Stimulated activated CD8-positive, alpha-beta memory T cell treated with anti-CD3 and anti-CD28 coated beads, Interleukin-4, amount 100 ng/mL, for 4 hours (primary cell): ENCODE measurements around the gene USP7.
"Not testable (repeated sequence)": the region's sequence is repeated elsewhere in the genome, so short reads cannot be mapped to it uniquely, and the experiment has no call there.

Source experiments
- DNase-seq, 2 donors: peaks; one replicate each; pipeline ENCODE4 v3.0.0-alpha.2; 2020; ENCODE audit warnings: low read depth in 2 of 2, low spot score in 1 of 2

The USP7 gene

GRCh38 chr16:8972843-8973586 lies 9.3 kb upstream of the USP7 start:
- DNase-seq, result no peak

- no peak for DNase-seq
Measured at GRCh38 chr16:8971416-8971815, 7.7 kb upstream of the USP7 start.

- not testable (repeated sequence) for DNase-seq
Measured at GRCh38 chr16:8969202-8969897, 5.6 kb upstream of the USP7 start.

- DNase-seq, result not testable (repeated sequence)
Measured at GRCh38 chr16:8968054-8968453, 4.3 kb upstream of the USP7 start.

- no peak for DNase-seq
Measured at GRCh38 chr16:8967132-8967821, 3.6 kb upstream of the USP7 start.

GRCh38 chr16:8966817-8967131 lies 3.1 kb upstream of the USP7 start:
- no peak for DNase-seq

GRCh38 chr16:8964462-8964861 lies 756 bp upstream of the USP7 start:
- no peak for DNase-seq

- DNase-seq, result no peak
Measured at GRCh38 chr16:8963010-8963820, 491 bp downstream of the USP7 start.

- DNase-seq, result no peak
Measured at GRCh38 chr16:8962393-8963009, 1.2 kb downstream of the USP7 start.

- DNase-seq, result no peak
Measured at GRCh38 chr16:8961811-8962390, 1.8 kb downstream of the USP7 start.

GRCh38 chr16:8960788-8961109 lies 3.0 kb downstream of the USP7 start:
- no peak for DNase-seq

GRCh38 chr16:8959921-8960787 lies 3.6 kb downstream of the USP7 start:
- DNase-seq, result no peak

- DNase-seq, result no peak
Measured at GRCh38 chr16:8958344-8959167, 5.2 kb downstream of the USP7 start.

GRCh38 chr16:8957509-8958157 lies 6.1 kb downstream of the USP7 start:
- DNase-seq, result no peak

- DNase-seq, result no peak
Measured at GRCh38 chr16:8957063-8957397, 6.7 kb downstream of the USP7 start.

- no peak for DNase-seq
Measured at GRCh38 chr16:8956265-8957062, 7.2 kb downstream of the USP7 start.

- DNase-seq, result no peak
Measured at GRCh38 chr16:8955828-8956227, 7.9 kb downstream of the USP7 start.

GRCh38 chr16:8953064-8953463 lies 10.6 kb downstream of the USP7 start:
- DNase-seq, result no peak
